Measurements from ENCODE around the gene GID4.

- TF ChIP-seq CTCF (IDR thresholded peaks at IDR 0.05; ENCODE audit: low read depth, low read length, poor library complexity, severe bottlenecking) (no peak), EZH2phosphoT487 (IDR thresholded peaks at IDR 0.05; ENCODE audit: borderline replicate concordance, low read length) (no peak)
Measured at GRCh38 chr17:18070861-18071340, 31.7 kb downstream of the GID4 start.
